A549 (cell line): ENCODE measurements around the gene ANKRD33B. TPM values are rescaled to one million over a fixed set of nuclear protein-coding genes. Genes with fewer than 3 reads are reported as not detected.
"Not testable (repeated sequence)": the region's sequence is repeated elsewhere in the genome, so short reads cannot be mapped to it uniquely, and the experiment has no call there.

Source experiments
- ATAC-seq, 2 experiments: fragments of 200-7000 bp in 1 of 2; fragments of >200 bp in 1 of 2; cut with Nextera tagmentation in 1 of 2; cut with Tn5 transposase in 1 of 2; 3 replicates each; pipeline versions ENCODE4 v1.8.0 to v1.9.1; 2018 to 2020; ENCODE audit warnings: mild to moderate bottlenecking in 1 of 2, moderate library complexity in 1 of 2
- CTCF ChIA-PET: fragments of 300-600 bp; sonication (Branson Sonifier 250); formaldehyde crosslinking; extraction: SDS; loops from one replicate; lab custom pipeline; 2021; ENCODE audit warnings: antibody characterized with exemption, inconsistent platforms; lab: Yijun Ruan, JAX
- POLR2A ChIA-PET: fragments of 350-600 bp; formaldehyde crosslinking; extraction: SDS; loops from one replicate; lab custom pipeline; 2021; ENCODE audit warnings: antibody characterized with exemption, inconsistent platforms; lab: Yijun Ruan, JAX
- DNase-seq, 2 experiments: peaks; one replicate each; pipeline versions ENCODE4 v3.0.0 to v3.0.0-alpha.2; 2011 to 2016; ENCODE audit warnings: low read depth in 1 of 2, low spot score in 1 of 2
- FAIRE-seq: peaks from 2 replicates; lab custom pipeline; 2011; peaks lifted over from hg19 to GRCh38; lab: Jason Lieb, UNC
- H3K27ac ChIP-seq, 2 experiments: fragments of >200 bp; sonication (Bioruptor Twin); formaldehyde crosslinking; 3 replicates each; pipeline ENCODE4 v1.5.1; 2016 to 2017
- H3K4me1 ChIP-seq: fragments of >200 bp; sonication (Bioruptor Twin); formaldehyde crosslinking; 3 replicates; pipeline ENCODE4 v1.6.1; 2016
- H3K4me2 ChIP-seq: fragments of >200 bp; sonication (Bioruptor Twin); formaldehyde crosslinking; 3 replicates; pipeline ENCODE4 v1.6.1; 2016
- H3K4me3 ChIP-seq: fragments of >200 bp; sonication (Bioruptor Twin); formaldehyde crosslinking; 3 replicates; pipeline ENCODE4 v1.5.1; 2016
- H3K9me3 ChIP-seq: fragments of >200 bp; sonication (Bioruptor Twin); formaldehyde crosslinking; 3 replicates; pipeline ENCODE4 v1.6.1; 2016
- BHLHE40 ChIP-seq: IDR thresholded peaks from 2 replicates; pipeline ENCODE4 v1.6.1; 2012; ENCODE audit warnings: low read depth, low read length, inconsistent platforms
- CBX2 ChIP-seq: fragments of 200-600 bp; sonication (generic); IDR thresholded peaks from 2 replicates; pipeline ENCODE4 v1.6.1; 2016; ENCODE audit warnings: low read depth, mild to moderate bottlenecking, borderline replicate concordance
- CBX8 ChIP-seq: fragments of 200-600 bp; sonication (generic); IDR thresholded peaks from 2 replicates; pipeline ENCODE4 v1.6.1; 2016
- CHD2 ChIP-seq: fragments of 150-350 bp; IDR thresholded peaks from 2 replicates; pipeline ENCODE4 v1.6.1; 2014; ENCODE audit warnings: low read length; ENCODE audit not compliant: partially characterized antibody
- CHD4 ChIP-seq: fragments of 200-600 bp; sonication (generic); IDR thresholded peaks from 2 replicates; pipeline ENCODE4 v1.6.1; 2016; ENCODE audit warnings: antibody characterized with exemption, mild to moderate bottlenecking, borderline replicate concordance
- FOSB ChIP-seq: fragments of 250-450 bp; sonication (Bioruptor Pico); IDR thresholded peaks from 2 replicates; pipeline ENCODE4 v1.5.0; 2020; ENCODE audit warnings: mild to moderate bottlenecking, moderate library complexity
- FOSL2 ChIP-seq, 2 experiments: fragments of 450-650 bp in 1 of 2; fragments of >200 bp in 1 of 2; sonication (Bioruptor Twin) in 1 of 2; formaldehyde crosslinking; IDR thresholded peaks; 2 replicates each; pipeline versions ENCODE4 v1.5.0 to v1.6.1; 2016 to 2020; ENCODE audit warnings: mild to moderate bottlenecking in 1 of 2, moderate library complexity in 1 of 2
- HOXB5 ChIP-seq: fragments of 250-450 bp; sonication (Bioruptor Pico); IDR thresholded peaks from 2 replicates; pipeline ENCODE4 v1.5.0; 2020; ENCODE audit warnings: mild to moderate bottlenecking, moderate library complexity
- JUNB ChIP-seq: fragments of >200 bp; sonication (Bioruptor Twin); formaldehyde crosslinking; IDR thresholded peaks from 2 replicates; pipeline ENCODE4 v1.6.1; 2016
- PHF8 ChIP-seq: fragments of 200-600 bp; sonication (generic); IDR thresholded peaks from 2 replicates; pipeline ENCODE4 v1.6.1; 2016; ENCODE audit warnings: low read depth, mild to moderate bottlenecking, antibody characterized with exemption, moderate library complexity, borderline replicate concordance
- RCOR1 ChIP-seq: fragments of 150-350 bp; IDR thresholded peaks from 2 replicates; pipeline ENCODE4 v1.6.1; 2014; ENCODE audit warnings: antibody characterized with exemption, low read length, low read depth
- RFX5 ChIP-seq: fragments of 450-650 bp; IDR thresholded peaks from 2 replicates; pipeline ENCODE4 v1.7.1; 2014; ENCODE audit warnings: antibody characterized with exemption, mild to moderate bottlenecking, moderate library complexity
- SMC3 ChIP-seq: fragments of >200 bp; sonication (Bioruptor Twin); formaldehyde crosslinking; IDR thresholded peaks from 3 replicates; pipeline ENCODE4 v1.6.1; 2018; ENCODE audit warnings: inconsistent platforms
- WGBS: methylation state at CpG from one replicate; pipeline ENCODE4 v1.1.6; 2017; ENCODE audit errors: missing lambda C conversion rate; 5-methylcytosine and 5-hydroxymethylcytosine counted together
- polyA plus RNA-seq, 4 experiments: library from polyadenylated mRNA; depleted of rRNA in 3 of 4; stranded (reverse); fragments of >200 nt; fragmentation: RNase III in 1 of 4; extraction: RNeasy Plus Mini Kit Qiagen cat#74134 plus additional on column Dnase treatment in 1 of 4; gene quantifications; 2 replicates in 3 of 4; 3 replicates in 1 of 4; pipeline ENCODE4 v1.2.3, GENCODE V29; 2011 to 2017
- TF ChIP-seq, protein P1 (sequence below): fragments of >200 bp; sonication (Bioruptor Twin); formaldehyde crosslinking; IDR thresholded peaks from 3 replicates; pipeline ENCODE4 v1.6.1; 2016
- TF ChIP-seq, protein P2 (sequence below): fragments of 250-450 bp; sonication (Bioruptor Pico); IDR thresholded peaks from 2 replicates; pipeline ENCODE4 v1.5.0; 2020; ENCODE audit warnings: low read depth, mild to moderate bottlenecking, moderate library complexity
- TF ChIP-seq, protein P3 (sequence below): fragments of 200-600 bp; sonication (generic); IDR thresholded peaks from 2 replicates; pipeline ENCODE4 v1.6.1; 2016; ENCODE audit warnings: antibody characterized with exemption, mild to moderate bottlenecking, moderate library complexity
- TF ChIP-seq, protein P4 (sequence below): IDR thresholded peaks from 2 replicates; pipeline ENCODE4 v1.6.1; 2012; ENCODE audit warnings: low read depth, borderline replicate concordance
- TF ChIP-seq, protein P5 (sequence below): fragments of 150-350 bp; IDR thresholded peaks from 2 replicates; pipeline ENCODE4 v1.6.1; 2014; ENCODE audit warnings: low read depth, mild to moderate bottlenecking, low read length

Gene ANKRD33B
- polyA plus RNA-seq, 2 of the 4 experiments (the other 2 are of a cell fraction), result 4.0 to 6.9 TPM

DNA sequence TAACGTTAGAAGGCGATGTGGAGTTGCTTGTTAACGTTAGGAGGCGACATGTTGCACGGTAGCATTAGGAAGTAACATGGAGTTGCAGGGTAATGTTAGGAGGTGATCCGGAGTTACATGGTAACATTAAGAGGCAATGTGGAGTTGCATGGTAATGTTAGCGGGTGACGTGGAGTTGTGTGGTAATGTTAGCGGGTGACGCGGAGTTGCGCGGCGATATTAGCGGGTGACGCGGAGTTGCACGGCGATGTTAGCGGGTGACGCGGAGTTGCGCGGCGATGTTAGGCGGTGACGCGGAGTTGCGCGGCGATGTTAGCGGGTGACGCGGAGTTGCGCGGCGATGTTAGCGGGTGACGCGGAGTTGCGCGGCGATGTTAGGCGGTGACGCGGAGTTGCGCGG lies 74.9 kb downstream of the ANKRD33B start:
- H3K4me1 ChIP-seq, ATAC-seq, CTCF ChIA-PET, H3K4me3 ChIP-seq, DNase-seq, POLR2A ChIA-PET, H3K27ac ChIP-seq, H3K9me3 ChIP-seq, H3K4me2 ChIP-seq, FAIRE-seq: not testable (repeated sequence)
- 93% methylated on average over 47 of the region's 48 CpGs for WGBS

DNA sequence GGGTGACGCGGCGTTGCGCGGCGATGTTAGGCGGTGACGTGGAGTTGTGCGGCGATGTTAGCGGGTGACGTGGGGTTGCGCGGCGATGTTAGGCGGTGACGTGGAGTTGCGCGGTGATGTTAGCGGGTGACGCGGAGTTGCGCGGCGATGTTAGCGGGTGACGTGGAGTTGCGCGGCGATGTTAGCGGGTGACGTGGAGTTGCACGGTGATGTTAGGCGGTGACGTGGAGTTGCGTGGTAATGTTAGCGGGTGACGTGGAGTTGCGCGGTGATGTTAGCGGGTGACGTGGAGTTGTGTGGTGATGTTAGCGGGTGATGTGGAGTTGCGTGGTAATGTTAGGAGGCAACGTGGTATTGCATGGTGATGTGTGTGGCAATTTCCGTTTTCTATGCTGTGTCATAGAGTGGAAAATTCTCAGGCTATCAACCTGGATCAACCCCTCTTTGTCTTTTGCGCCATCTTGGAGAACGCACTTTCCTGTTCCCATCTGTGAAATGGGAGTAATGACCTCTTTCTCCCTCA lies 76.0 kb downstream of the ANKRD33B start:
- H3K9me3 ChIP-seq, result no peaks in the 10 kb centered on the region
- FAIRE-seq, result no peak
- H3K4me2 ChIP-seq, result no peak overlapping the region
- H3K27ac ChIP-seq, result no peak overlapping the region
- DNase-seq, result no peak
- no peaks in the 10 kb centered on the region for H3K4me1 ChIP-seq
- ChIA-PET CTCF (interaction anchor here (1.5 kb wide), 1 partner anchor 12 kb away, joined by 3 read pairs; no protein-coding TSS in a partner anchor), POLR2A (no interaction called here)
- no peak for ATAC-seq
- TF ChIP-seq CBX2 (no peak), RCOR1 (no peak), FOSL2 (IDR thresholded peaks at IDR 0.05) (no peak), FOSL2 (CRISPR knock-in tag; IDR thresholded peaks at IDR 0.05) (no peak), JUNB (no peak), FOSB (CRISPR knock-in tag) (no peak), SMC3 (no peak), BHLHE40 (no peak), HOXB5 (no peak), RFX5 (no peak), CHD2 (no peak), CHD4 (no peak), CBX8 (no peak), PHF8 (no peak)
- TF ChIP-seq, protein P1, sequence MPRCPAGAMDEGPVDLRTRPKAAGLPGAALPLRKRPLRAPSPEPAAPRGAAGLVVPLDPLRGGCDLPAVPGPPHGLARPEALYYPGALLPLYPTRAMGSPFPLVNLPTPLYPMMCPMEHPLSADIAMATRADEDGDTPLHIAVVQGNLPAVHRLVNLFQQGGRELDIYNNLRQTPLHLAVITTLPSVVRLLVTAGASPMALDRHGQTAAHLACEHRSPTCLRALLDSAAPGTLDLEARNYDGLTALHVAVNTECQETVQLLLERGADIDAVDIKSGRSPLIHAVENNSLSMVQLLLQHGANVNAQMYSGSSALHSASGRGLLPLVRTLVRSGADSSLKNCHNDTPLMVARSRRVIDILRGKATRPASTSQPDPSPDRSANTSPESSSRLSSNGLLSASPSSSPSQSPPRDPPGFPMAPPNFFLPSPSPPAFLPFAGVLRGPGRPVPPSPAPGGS, result no peak
- TF ChIP-seq, protein P2, sequence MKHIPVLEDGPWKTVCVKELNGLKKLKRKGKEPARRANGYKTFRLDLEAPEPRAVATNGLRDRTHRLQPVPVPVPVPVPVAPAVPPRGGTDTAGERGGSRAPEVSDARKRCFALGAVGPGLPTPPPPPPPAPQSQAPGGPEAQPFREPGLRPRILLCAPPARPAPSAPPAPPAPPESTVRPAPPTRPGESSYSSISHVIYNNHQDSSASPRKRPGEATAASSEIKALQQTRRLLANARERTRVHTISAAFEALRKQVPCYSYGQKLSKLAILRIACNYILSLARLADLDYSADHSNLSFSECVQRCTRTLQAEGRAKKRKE, result no peak
- TF ChIP-seq, protein P3, sequence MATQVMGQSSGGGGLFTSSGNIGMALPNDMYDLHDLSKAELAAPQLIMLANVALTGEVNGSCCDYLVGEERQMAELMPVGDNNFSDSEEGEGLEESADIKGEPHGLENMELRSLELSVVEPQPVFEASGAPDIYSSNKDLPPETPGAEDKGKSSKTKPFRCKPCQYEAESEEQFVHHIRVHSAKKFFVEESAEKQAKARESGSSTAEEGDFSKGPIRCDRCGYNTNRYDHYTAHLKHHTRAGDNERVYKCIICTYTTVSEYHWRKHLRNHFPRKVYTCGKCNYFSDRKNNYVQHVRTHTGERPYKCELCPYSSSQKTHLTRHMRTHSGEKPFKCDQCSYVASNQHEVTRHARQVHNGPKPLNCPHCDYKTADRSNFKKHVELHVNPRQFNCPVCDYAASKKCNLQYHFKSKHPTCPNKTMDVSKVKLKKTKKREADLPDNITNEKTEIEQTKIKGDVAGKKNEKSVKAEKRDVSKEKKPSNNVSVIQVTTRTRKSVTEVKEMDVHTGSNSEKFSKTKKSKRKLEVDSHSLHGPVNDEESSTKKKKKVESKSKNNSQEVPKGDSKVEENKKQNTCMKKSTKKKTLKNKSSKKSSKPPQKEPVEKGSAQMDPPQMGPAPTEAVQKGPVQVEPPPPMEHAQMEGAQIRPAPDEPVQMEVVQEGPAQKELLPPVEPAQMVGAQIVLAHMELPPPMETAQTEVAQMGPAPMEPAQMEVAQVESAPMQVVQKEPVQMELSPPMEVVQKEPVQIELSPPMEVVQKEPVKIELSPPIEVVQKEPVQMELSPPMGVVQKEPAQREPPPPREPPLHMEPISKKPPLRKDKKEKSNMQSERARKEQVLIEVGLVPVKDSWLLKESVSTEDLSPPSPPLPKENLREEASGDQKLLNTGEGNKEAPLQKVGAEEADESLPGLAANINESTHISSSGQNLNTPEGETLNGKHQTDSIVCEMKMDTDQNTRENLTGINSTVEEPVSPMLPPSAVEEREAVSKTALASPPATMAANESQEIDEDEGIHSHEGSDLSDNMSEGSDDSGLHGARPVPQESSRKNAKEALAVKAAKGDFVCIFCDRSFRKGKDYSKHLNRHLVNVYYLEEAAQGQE, result no peak
- H3K4me3 ChIP-seq, result no peak overlapping the region
- WGBS, result 98% methylated on average over 29 of the region's 48 CpGs

DNA sequence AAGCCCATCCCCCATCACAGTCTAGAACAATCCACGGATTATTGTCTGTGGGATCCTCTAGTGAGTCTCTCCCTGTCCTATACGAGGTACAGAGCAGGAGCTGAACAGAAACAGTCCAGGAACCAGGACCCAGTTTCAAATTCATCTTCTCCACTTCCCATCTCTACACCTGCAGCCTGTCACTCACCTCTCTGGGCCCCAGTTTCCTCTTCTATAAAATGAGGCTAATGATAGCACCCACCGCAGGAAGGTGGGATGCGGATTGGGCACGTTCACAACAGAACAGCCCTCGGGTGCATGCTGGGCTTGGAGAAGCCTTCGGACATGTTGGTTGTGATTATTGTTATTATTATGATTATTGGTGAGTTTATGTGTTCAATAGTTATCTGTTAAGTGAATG lies 78.5 kb downstream of the ANKRD33B start:
- no peak for TF ChIP-seq CBX2
- TF ChIP-seq, protein P4, sequence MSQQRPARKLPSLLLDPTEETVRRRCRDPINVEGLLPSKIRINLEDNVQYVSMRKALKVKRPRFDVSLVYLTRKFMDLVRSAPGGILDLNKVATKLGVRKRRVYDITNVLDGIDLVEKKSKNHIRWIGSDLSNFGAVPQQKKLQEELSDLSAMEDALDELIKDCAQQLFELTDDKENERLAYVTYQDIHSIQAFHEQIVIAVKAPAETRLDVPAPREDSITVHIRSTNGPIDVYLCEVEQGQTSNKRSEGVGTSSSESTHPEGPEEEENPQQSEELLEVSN, result no peak
- TF ChIP-seq, protein P5, sequence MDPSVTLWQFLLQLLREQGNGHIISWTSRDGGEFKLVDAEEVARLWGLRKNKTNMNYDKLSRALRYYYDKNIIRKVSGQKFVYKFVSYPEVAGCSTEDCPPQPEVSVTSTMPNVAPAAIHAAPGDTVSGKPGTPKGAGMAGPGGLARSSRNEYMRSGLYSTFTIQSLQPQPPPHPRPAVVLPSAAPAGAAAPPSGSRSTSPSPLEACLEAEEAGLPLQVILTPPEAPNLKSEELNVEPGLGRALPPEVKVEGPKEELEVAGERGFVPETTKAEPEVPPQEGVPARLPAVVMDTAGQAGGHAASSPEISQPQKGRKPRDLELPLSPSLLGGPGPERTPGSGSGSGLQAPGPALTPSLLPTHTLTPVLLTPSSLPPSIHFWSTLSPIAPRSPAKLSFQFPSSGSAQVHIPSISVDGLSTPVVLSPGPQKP, result no peak
- POLR2A ChIA-PET, result no interaction called here
- Histone ChIP-seq H3K27ac (no peak overlapping the region), H3K4me2 (no peak overlapping the region), H3K9me3 (no peaks in the 10 kb centered on the region), H3K4me1 (no peaks in the 10 kb centered on the region), H3K4me3 (no peak overlapping the region)
- ATAC-seq (no peak), FAIRE-seq (no peak), DNase-seq (no peak)
- WGBS, result 80% methylated on average over 7 of the region's 7 CpGs
- CTCF ChIA-PET, result no interaction called here
